RWPE1 (cell line): ENCODE data around the gene FCRL2.

ENCODE experiments used
- CTCF ChIA-PET: fragments of 350-600 bp; sonication (Branson Sonifier 250); formaldehyde crosslinking; extraction: SDS; loops from one replicate; lab custom pipeline; 2021; lab: Yijun Ruan, JAX
- POLR2A ChIA-PET: fragments of 400-600 bp; formaldehyde crosslinking; extraction: SDS; loops from one replicate; lab custom pipeline; 2020; ENCODE audit warnings: antibody characterized with exemption; ENCODE audit not compliant: low non-redundant PET; lab: Yijun Ruan, JAX
- DNase-seq: peaks from one replicate; pipeline ENCODE4 v3.0.0; 2012; ENCODE audit warnings: low spot score
- H3K27ac ChIP-seq: fragments of 450-650 bp; 2 replicates; pipeline ENCODE4 v1.5.1; 2017
- CTCF ChIP-seq: fragments of 450-650 bp; conservative IDR thresholded peaks from 2 replicates; pipeline ENCODE4 v1.5.1; 2017; ENCODE audit warnings: low read depth, mild to moderate bottlenecking

The FCRL2 gene

GRCh38 chr1:157776971-157777391 is at the start of gene FCRL2:
Gene FCRL2 (minus strand): TSS chr1:157777132. CDS start chr1:157777073, 59 bp downstream.
- POLR2A ChIA-PET = no interaction called here
- DNase-seq = no peak
- TF ChIP-seq CTCF = no peak
- H3K27ac ChIP-seq = no peak within 1 kb of the TSS
- CTCF ChIA-PET = no interaction called here

- ChIA-PET CTCF (interaction anchor here (0.6 kb wide), 1 partner anchor 192 kb away, joined by 3 read pairs; no protein-coding TSS in a partner anchor), POLR2A (no interaction called here)
- TF ChIP-seq CTCF = no peak
- no peak overlapping the region for H3K27ac ChIP-seq
- no peak for DNase-seq
These were observed 43.4 kb upstream of the FCRL2 start for GRCh38 chr1:157820299-157820698.

- no peak for DNase-seq
- no peak within 1 kb of the TSS for H3K27ac ChIP-seq
- POLR2A ChIA-PET = no interaction called here
- no peak for TF ChIP-seq CTCF
- CTCF ChIA-PET = no interaction called here
These were observed 43.0 kb upstream of the FCRL2 start, which contains the start of gene FCRL1 for GRCh38 chr1:157819896-157820295. Gene FCRL1 (minus strand): TSS chr1:157820120. CDS start chr1:157820037, 83 bp downstream.

- ChIA-PET POLR2A (no interaction called here), CTCF (no interaction called here)
- DNase-seq = no peak
- no peak overlapping the region for H3K27ac ChIP-seq
- no peak for TF ChIP-seq CTCF
These were observed 42.3 kb upstream of the FCRL2 start for GRCh38 chr1:157819215-157819614.

GRCh38 chr1:157813269-157813668 is 36.3 kb upstream of the FCRL2 start:
- CTCF ChIA-PET = no interaction called here
- no peak overlapping the region for H3K27ac ChIP-seq
- TF ChIP-seq CTCF = no peak
- POLR2A ChIA-PET = no interaction called here
- no peak for DNase-seq

- TF ChIP-seq CTCF = no peak
These were observed 29.7 kb upstream of the FCRL2 start for GRCh38 chr1:157806431-157807149.

More at GRCh38 chr1:157806431-157807149, 29.7 kb upstream of the FCRL2 start:
- POLR2A ChIA-PET = no interaction called here
- no peak for DNase-seq
- CTCF ChIA-PET = no interaction called here
- H3K27ac ChIP-seq = no peak overlapping the region
